Stimulated activated CD8-positive, alpha-beta memory T cell treated with anti-CD3 and anti-CD28 coated beads, Interleukin-2, amount 100 ng/mL, for 48 hours (primary cell): ENCODE data around the gene PRDM16.

ENCODE experiments used
- DNase-seq, 2 donors: peaks; one replicate each; pipeline ENCODE4 v3.0.0-alpha.2; 2020; ENCODE audit warnings: low read depth in 2 of 2

Gene PRDM16

DNA sequence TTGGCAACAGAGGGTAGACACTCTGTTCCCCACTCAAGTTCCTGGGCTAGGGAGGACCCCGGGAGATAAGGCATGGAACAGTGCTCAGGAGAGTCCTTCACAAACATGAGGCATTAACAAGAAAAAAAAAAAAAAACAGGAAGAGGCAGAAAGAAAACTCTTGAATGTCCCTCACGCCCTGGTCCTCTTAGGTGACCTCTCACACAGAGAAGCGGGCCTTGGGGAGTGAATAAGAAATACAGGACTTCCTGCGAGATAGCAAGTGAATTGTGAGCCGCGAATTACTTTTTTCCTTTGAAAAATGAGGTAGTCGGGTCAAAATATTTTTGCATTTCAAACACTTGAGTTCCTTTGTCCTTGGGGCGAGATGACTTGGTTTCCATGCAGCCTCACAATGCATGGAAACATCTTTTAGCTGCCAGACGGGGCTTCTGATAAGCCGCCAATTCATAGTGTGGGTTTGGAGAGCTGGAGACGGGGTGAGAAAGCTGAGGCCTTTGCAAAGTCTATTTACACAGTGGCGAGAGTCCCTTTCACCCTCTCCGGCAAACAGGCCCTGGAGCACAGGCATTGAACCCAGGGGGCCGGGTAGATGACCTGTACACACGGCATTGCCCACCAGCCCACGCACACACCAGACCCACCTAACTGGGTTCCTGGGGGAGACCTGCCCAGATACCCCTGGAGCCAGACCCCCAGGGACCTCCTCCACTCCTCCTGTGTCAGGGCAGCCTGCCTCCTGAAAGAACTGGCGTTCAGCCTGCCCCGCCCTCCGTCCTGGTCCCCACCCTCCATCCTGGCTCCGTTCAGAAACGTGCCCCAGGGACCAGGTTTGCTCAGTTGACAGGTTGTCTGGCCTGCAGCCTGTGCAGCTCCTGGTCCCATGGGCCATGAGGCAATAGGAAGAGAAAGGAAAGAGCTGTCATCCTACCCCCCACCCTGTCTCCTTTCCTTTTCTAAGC, 192.3 kb downstream of the PRDM16 start:
- no peak for DNase-seq

DNA sequence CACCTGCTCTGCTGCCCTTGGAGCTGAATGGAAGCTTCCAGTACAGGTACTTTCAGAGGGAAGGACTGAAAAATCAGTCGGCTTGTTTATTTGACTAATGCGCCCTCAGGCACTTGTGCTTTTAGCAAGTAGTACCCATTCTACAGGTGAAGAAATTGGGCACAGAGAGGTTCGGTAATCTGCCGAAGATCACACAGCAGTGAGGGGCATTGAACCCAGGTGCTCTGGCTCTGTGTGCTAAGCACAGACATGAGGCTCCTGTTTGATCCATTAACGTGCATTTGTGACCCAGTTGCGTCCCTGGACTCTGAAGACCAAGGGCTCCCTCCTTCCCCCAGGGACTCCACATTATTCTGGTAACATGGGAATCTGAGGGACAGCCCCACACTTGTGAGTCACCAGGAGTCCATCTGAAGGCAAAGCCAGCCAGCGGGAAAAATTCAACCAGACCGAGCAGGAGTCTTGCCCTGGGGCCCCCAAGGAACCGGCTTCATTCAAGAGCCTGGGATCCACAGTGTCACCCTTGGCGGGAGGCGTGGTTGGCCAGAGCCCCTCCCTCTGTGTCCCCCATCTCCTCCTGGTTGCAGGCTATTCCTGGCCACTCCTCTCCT, 193.1 kb downstream of the PRDM16 start:
- no peak for DNase-seq

DNA sequence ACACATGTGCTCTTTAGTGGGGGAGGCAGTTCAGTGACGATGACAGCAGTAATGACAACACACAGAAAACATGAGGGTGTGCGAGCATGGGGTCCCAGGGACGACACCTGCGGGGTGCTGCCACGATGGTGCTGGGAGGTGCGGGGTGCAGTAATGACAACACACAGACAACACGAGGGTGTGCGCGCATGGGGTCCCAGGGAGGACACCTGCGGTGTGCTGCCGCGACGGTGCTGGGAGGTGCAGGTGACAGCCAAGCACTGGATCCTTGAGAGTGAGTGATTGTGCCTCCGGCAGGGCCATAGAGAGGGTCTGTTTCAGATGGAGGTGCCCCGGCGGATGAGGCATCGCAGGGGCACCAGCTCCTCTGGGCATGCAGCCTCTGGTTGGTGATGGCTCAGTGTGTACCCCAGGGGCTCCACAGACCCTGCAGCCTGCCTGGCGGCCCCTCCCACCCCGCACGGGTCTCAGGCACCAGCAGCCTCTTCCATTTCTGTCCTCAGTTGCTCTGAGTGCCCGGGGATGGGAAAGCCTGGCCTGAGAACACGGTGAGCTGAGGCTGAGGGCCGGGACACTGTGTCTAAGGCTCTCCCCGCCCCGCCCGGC, 193.8 kb downstream of the PRDM16 start:
- no peak for DNase-seq

DNA sequence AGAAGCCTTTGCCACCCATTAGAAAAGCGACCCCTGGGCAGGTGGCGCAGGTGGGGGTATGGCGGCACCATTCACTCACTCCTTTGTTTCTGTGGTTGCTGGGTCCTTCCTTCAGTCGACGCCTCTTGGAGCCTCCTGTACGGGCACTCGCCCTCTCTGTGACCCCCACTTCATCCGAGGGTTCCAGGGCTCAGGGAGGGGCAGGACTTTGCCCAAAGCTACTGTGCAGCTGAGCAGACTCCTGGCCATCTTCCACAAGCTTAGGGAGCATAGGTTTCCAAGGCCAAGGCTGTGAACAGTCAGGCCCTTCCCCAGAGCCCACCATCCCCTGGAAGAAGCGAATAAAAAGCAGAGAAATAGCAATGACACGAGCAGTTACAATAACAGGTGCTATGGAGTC, 194.8 kb downstream of the PRDM16 start:
- no peak for DNase-seq

DNA sequence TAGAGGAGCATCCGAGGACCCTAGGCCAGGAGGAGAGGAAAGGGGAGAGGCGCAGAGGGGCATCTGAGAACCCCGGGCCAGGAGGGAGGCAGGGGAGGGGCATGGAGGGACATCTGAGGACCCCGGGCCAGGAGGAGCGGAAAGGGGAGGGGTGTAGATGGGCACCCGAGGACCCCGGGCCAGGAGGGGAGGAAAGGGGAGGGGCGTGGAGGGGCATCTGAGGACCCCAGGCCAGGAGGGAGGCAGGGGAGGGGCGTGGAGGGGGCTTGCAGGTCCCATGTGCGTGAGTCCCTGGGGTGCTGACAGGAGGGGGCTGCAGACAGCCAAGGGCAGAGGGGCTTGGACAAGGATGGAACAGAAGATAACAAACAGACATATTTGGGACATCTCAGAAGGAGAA, 195.5 kb downstream of the PRDM16 start:
- no peak for DNase-seq

- no peak for DNase-seq
These were observed 197.1 kb downstream of the PRDM16 start for GRCh38 chr1:3265835-3266805.

GRCh38 chr1:3266870-3267549, 198.0 kb downstream of the PRDM16 start:
- no peak for DNase-seq

- no peak for DNase-seq
These were observed 198.7 kb downstream of the PRDM16 start for GRCh38 chr1:3267550-3268270.

- no peak for DNase-seq
These were observed 199.3 kb downstream of the PRDM16 start for GRCh38 chr1:3268281-3268680.

- DNase-seq: no peak
These were observed 201.6 kb downstream of the PRDM16 start for GRCh38 chr1:3270403-3271245.

GRCh38 chr1:3271866-3272265, 202.9 kb downstream of the PRDM16 start:
- no peak for DNase-seq

- DNase-seq: no peak
These were observed 203.5 kb downstream of the PRDM16 start for GRCh38 chr1:3272321-3273045.

DNA sequence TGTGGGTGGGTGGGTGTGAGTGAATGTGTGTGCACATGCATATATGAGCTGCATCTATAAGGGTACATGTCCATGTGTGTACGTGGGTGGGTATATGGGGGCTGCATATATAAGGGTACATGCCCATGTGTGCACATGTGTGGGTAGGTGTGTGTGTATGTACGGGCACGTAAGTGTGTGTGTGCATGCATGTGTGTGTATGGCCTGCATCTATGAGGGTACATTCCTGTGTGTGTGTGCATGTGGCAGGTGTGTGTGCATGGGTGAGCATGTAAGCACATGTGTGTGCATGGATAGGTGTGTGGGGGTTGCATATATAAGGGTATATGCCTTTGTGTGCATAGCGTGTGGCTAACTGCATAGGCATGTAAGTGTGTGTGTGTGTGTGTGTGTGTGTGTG, 204.4 kb downstream of the PRDM16 start:
- DNase-seq: no peak

DNA sequence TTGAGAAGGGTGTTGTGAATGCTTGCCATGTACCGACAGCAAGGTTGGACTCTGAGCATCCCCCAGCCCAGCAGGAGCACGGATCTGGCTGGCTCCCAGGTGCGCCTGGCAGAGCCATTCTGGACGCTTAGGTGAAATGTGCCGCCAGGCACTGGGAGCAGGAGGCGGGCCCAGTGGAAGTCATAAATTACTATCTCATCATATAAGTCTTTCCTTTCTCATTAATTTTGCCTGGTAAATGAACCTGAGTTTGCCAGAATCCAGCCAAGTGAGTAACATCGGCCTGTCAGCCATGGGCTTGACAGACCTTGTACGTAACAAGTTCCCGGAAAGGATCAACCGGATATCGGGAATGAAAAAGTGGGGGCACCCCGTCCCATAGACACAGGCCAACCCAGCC, 206.0 kb downstream of the PRDM16 start:
- DNase-seq: no peak

DNA sequence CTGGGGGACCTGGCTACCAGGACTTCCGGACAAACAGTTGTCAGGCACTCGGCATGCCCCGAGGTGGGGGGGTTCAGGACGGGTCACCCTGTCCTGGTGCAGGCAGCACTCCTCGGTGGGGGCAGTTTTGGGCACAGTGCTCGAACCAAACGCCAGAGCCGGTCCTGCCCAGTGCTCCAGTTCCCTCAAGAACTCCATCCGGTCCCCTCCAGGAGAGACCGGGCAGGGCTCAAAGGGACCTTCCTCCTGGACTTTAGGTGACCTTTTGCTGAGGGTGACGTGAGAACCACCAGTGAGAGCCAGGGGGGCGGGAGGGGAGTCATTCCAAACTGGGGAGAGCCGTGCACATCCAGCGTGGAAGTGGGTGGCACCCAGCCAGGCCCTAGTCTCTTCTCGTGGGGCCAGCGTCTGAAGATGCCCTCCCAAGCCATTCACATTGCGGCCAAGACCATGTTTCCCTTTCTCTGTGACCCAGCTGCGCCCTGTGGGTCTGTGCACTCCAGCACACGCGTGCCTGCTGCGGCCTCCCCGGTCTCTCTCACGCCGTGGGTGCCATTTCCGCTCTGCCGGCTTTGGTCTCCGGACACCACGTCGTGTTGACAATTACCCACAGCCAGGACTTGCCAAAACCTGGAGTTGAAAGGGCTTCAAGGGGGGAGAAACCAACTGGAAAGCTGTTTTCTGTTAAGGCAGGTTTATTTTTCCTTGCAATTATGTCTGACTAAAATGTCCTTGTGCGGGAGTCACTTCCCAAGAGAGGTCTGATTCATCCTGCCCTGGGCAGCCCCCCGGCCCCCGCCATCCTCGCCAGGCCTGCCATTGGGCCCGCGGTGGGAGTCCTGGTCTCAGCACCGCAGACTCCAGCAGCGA, 206.7 kb downstream of the PRDM16 start:
- no peak for DNase-seq

DNA sequence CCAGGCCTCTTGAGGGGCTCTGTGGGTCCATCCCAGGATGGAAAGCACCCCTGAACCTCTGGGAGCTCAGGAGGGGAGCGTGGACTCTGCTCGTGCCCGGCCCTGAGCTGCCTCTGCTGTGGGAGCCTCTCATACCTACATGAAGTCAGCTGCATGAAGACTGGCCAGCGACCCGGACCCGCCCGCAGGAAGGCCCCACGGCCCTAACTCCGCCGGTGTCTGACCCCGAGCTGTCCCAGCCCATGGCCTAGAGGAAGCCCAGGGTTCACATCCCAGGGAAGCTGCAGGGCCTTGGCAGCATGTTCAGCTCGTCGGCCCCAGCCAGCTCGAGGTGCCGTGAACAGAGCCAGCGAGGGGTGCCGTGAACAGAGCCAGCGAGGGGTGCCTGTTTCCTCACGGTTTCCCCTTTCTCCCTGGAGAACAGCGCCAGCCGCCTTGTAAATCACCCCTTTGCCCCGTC, 207.4 kb downstream of the PRDM16 start:
- no peak for DNase-seq

- no peak for DNase-seq
These were observed 208.0 kb downstream of the PRDM16 start for GRCh38 chr1:3277011-3277471.

DNA sequence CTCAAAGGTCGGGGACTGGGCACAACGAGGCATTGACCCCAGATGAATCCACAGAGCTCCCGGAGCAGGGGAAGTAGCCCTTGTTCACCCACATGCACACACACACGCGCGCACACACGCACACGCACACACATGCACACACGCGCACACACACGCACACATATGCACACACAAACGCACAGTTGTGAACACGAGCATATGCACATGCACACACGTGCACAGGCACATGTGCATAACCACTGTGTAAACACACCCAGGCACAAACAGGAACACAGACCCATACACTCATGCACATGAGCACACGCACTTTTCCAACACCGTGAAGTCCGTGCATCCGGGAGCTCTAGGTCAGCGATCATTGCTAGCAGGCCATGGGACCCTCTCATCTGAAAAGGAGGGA, 208.6 kb downstream of the PRDM16 start:
- DNase-seq: no peak
